ENCODE data around the gene KDF1.

Gene KDF1

DNA sequence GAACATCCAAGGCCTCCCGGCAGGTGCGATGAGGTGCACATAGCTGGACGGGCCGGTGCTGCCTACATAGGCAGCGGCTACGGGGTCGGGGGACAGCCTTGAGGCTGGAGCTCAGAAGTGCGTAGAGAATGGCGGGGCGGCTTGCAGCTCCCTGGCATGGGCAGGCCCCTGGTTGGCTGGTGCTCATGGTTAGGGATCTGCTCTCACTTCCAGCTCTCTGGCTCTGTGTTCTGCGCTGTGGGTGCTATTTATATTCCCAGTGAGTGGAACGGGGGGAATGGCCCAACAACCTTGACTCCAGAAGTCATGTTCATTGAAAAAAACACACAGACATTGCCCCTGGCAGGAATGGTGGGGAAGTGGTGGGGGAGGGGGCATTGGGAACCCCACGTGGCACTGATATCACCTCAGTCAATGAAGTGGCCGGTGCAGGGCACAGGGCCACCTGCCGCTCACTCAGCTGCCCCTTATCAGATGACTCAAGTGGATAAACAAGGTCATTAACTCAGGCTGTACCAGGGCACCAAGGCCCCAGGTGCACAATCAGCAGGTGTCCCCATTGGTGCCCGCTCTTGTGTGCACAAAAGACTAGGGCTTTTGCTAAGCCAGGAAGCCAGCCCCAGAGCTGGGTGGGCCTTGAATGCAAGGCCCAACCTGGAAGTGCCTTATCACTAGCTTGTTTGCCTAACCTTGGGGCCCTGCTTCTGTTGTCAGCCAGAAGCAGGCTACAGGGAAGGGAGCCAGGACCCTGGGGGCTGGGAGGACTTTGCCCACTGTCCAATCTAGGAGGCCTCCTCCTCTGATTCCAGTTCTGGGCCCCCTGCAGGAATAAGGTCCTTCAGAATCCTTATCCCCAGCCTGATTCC, 46.3 kb downstream of the KDF1 start, which contains the start of gene NR0B2:
Gene NR0B2, minus strand, starts transcription at position 222 of the 866 bp plus-strand sequence. Its CDS starts 35 bp downstream, at position 187.
- DNase-seq: peak; percentile 71

DNA sequence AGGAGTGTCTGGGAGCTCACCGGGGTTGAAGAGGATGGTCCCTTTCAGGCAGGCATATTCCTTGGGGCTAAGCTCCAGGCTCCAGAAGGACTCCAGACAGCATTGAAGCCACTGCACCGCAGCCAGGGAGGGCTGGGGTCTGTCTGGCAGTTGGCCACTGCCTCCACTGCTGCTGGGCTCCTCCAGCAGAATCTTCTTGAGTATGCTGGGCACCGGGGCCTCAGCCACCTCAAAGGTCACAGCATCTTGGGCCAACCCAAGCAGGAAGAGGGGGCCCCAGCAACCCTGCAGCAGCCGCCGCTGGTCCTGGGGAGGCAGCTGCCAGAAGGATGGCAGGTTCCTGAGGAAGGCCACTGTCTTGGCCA, 46.9 kb downstream of the KDF1 start:
- no peak for DNase-seq

- DNase-seq: no peak
Observed at GRCh38 chr1:26912147-26912490, 48.1 kb downstream of the KDF1 start.

GRCh38 chr1:26911399-26912146, 48.7 kb downstream of the KDF1 start:
- no peak for DNase-seq

DNA sequence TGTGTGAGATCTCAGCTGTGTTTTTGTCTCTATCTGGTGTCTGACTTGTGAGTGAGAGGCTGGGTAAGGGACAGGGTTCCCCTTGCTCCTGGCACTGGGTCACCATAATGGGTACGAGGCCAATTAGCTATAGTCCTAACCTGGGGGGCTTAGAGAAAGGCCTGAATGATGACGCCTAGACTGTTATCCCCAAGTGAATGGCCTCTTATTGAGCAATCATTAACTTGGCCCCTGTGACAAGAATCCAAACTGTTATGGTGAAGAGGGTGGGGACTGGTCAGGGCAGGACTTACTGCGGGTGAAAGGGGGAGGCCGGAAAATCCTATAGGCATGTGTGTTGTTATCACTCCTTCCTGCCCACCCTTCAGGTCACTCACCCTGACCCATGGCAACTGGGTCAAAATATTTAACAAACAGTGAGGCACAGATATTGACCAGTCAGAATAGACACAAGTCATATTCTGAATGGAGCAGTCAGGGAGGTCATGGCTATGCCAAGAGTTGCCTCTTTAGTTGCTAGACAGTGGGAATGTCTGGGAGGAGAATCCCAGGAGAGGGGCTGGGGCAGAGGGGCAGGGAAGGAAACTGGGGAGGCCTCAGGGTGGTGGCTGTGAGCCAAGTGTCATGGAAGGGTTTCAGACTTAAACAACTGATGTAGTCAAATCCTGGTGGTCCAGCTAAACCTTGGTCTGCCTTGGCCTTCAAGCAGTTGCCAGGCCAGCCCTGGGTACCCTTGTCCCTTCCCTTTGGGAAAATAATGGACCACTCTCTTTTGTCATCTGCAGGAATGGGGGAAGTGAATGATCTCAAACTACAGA, 49.7 kb downstream of the KDF1 start:
- DNase-seq: no peak

GRCh38 chr1:26909951-26910342, 50.3 kb downstream of the KDF1 start:
- no peak for DNase-seq

- no peak for DNase-seq
Observed at GRCh38 chr1:26907071-26907917, 53.0 kb downstream of the KDF1 start.

- no peak for DNase-seq
Observed at GRCh38 chr1:26900815-26901511, 59.3 kb downstream of the KDF1 start.

- DNase-seq: peak; percentile 95
Observed at GRCh38 chr1:26900001-26900814, 60.1 kb downstream of the KDF1 start, which contains the start of gene GPATCH3. Gene GPATCH3 (minus strand): TSS chr1:26900467. CDS start chr1:26900442, 25 bp downstream.
